ENCODE measurements around the gene FBXO41. TPM values are rescaled to one million over a fixed set of nuclear protein-coding genes. Genes with fewer than 3 reads are reported as not detected.

Gene FBXO41
- total RNA-seq, 4 donors from 2014 or later = 0.84 to 13.9 (median 4.4) TPM

- H3K36me3 ChIP-seq = peaks cover 4 to 70% (median 31%) of the 10 kb centered on the region in 3 donors
- DNase-seq (ENCODE audit: low spot score in 2 of 2) = no peak
- no peaks in the 10 kb centered on the region for H3K9me3 ChIP-seq
- TF ChIP-seq, protein P1, sequence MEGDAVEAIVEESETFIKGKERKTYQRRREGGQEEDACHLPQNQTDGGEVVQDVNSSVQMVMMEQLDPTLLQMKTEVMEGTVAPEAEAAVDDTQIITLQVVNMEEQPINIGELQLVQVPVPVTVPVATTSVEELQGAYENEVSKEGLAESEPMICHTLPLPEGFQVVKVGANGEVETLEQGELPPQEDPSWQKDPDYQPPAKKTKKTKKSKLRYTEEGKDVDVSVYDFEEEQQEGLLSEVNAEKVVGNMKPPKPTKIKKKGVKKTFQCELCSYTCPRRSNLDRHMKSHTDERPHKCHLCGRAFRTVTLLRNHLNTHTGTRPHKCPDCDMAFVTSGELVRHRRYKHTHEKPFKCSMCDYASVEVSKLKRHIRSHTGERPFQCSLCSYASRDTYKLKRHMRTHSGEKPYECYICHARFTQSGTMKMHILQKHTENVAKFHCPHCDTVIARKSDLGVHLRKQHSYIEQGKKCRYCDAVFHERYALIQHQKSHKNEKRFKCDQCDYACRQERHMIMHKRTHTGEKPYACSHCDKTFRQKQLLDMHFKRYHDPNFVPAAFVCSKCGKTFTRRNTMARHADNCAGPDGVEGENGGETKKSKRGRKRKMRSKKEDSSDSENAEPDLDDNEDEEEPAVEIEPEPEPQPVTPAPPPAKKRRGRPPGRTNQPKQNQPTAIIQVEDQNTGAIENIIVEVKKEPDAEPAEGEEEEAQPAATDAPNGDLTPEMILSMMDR (IDR thresholded peaks at IDR 0.05) = no peak
- no peak for TF ChIP-seq EP300 (IDR thresholded peaks at IDR 0.05)
- no peak for TF ChIP-seq POLR2A (IDR thresholded peaks at IDR 0.05)
- no peak overlapping the region for H3K27ac ChIP-seq
- no peak overlapping the region for H3K4me3 ChIP-seq
- WGBS, 2 donors = 92 to 96% methylated on average over 3 of the region's 3 CpGs
- no peaks in the 10 kb centered on the region for H3K4me1 ChIP-seq
- H3K27me3 ChIP-seq = no peaks in the 10 kb centered on the region
Observed at GRCh38 chr2:73253901-73254300, 30.4 kb downstream of the FBXO41 start.

GRCh38 chr2:73253400-73253799, 30.9 kb downstream of the FBXO41 start:
- no peaks in the 10 kb centered on the region for H3K9me3 ChIP-seq
- WGBS, 2 donors = 42 to 60% methylated on average over 2 of the region's 2 CpGs
- peaks cover 4 to 75% (median 31%) of the 10 kb centered on the region in 3 donors for H3K36me3 ChIP-seq
- H3K27me3 ChIP-seq = no peaks in the 10 kb centered on the region
- no peak for DNase-seq (ENCODE audit: low spot score in 2 of 2)
- H3K27ac ChIP-seq = no peak overlapping the region
- no peaks in the 10 kb centered on the region for H3K4me1 ChIP-seq
- TF ChIP-seq POLR2A (IDR thresholded peaks at IDR 0.05) (no peak), EP300 (IDR thresholded peaks at IDR 0.05) (no peak)
- TF ChIP-seq, protein P1 (IDR thresholded peaks at IDR 0.05) = no peak
- H3K4me3 ChIP-seq = no peak overlapping the region

- H3K9me3 ChIP-seq = no peaks in the 10 kb centered on the region
- no peak for DNase-seq (ENCODE audit: low spot score in 2 of 2)
- no peak overlapping the region for H3K4me3 ChIP-seq
- H3K27ac ChIP-seq = no peak overlapping the region
- H3K27me3 ChIP-seq = no peaks in the 10 kb centered on the region
- peaks cover 4 to 85% (median 38%) of the 10 kb centered on the region in 3 donors for H3K36me3 ChIP-seq
- no peaks in the 10 kb centered on the region for H3K4me1 ChIP-seq
- WGBS, 2 donors = 85 to 86% methylated on average over 17 of the region's 17 CpGs
- TF ChIP-seq EP300 (IDR thresholded peaks at IDR 0.05) (no peak), POLR2A (IDR thresholded peaks at IDR 0.05) (no peak)
- TF ChIP-seq, protein P1 (IDR thresholded peaks at IDR 0.05) = no peak
Observed at GRCh38 chr2:73252238-73253027, 31.8 kb downstream of the FBXO41 start.

- H3K27me3 ChIP-seq = no peaks in the 10 kb centered on the region
- no peak for TF ChIP-seq POLR2A (IDR thresholded peaks at IDR 0.05)
- TF ChIP-seq EP300 (IDR thresholded peaks at IDR 0.05) = no peak
- TF ChIP-seq, protein P1 (IDR thresholded peaks at IDR 0.05) = no peak
- peaks cover 7 to 98% (median 49%) of the 10 kb centered on the region in 3 donors for H3K36me3 ChIP-seq
- DNase-seq (ENCODE audit: low spot score in 2 of 2) = no peak
- H3K9me3 ChIP-seq = no peaks in the 10 kb centered on the region
- 89 to 95% methylated on average over 15 to 17 of the region's 17 CpGs for WGBS, 2 donors
- no peak overlapping the region for H3K27ac ChIP-seq
- H3K4me1 ChIP-seq = no peaks in the 10 kb centered on the region
- no peak overlapping the region for H3K4me3 ChIP-seq
Observed at GRCh38 chr2:73250872-73251846, 33.1 kb downstream of the FBXO41 start.

All from tibial nerve (tissue), 4 donors.